ENCODE measurements around the gene ELMOD3. TPM values are rescaled to one million over a fixed set of nuclear protein-coding genes. Genes with fewer than 3 reads are reported as not detected.

ELMOD3 gene
- polyA plus RNA-seq, 1 of the 3 experiments (the other 2 are of a cell fraction): 15.4 TPM

DNA sequence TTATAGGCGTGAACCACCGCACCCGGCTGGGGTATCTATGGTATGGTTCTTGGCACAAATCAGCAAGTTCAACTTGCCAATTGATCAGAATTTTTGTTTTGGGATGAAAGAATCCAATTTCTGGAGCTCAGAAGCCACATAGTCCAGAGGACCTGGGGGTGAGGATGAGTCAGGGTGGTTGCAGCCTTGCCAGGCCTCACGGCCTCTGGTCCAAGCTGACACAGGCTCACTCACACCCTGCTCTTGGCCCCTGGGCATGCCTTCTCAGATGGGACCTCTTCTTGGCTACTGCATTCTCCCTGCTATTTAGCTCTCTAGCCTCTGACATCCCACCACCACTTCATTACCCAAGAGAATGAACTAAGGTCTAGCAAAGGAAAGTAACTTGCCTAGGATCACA, 39.3 kb downstream of the ELMOD3 start (continued):
- TF ChIP-seq, protein P1, sequence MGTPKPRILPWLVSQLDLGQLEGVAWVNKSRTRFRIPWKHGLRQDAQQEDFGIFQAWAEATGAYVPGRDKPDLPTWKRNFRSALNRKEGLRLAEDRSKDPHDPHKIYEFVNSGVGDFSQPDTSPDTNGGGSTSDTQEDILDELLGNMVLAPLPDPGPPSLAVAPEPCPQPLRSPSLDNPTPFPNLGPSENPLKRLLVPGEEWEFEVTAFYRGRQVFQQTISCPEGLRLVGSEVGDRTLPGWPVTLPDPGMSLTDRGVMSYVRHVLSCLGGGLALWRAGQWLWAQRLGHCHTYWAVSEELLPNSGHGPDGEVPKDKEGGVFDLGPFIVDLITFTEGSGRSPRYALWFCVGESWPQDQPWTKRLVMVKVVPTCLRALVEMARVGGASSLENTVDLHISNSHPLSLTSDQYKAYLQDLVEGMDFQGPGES (IDR thresholded peaks at IDR 0.05; ENCODE audit: low read depth, low read length): no peak
- TF ChIP-seq JUND (IDR thresholded peaks at IDR 0.05): no peak
- no peak for TF ChIP-seq CHD2 (IDR thresholded peaks at IDR 0.05; ENCODE audit: low read length, partially characterized antibody)
- TF ChIP-seq, protein P2, sequence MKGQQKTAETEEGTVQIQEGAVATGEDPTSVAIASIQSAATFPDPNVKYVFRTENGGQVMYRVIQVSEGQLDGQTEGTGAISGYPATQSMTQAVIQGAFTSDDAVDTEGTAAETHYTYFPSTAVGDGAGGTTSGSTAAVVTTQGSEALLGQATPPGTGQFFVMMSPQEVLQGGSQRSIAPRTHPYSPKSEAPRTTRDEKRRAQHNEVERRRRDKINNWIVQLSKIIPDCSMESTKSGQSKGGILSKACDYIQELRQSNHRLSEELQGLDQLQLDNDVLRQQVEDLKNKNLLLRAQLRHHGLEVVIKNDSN (IDR thresholded peaks at IDR 0.05; ENCODE audit: borderline replicate concordance, low read depth): no peak

DNA sequence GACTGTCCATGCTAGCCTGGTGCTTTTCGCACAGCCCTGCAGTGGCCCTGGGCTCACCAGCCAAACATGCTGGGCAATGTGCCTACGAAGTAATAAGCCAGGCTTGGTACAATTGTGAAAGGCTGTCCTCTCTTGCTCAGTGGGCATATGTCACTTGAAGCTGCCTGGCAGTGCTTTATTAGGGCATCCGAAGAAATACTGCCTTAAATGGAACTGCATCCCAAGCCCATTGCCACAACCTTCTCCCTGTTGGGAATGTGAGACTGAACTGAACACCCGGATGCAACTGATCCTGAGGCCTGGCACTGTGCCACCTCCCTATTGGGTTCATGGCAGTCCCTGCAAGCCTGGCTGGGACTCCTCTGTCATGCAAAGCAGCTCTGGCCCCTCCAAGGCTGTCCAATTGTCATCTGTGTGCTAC, 39.7 kb downstream of the ELMOD3 start:
- TF ChIP-seq SMC3 (IDR thresholded peaks at IDR 0.05; ENCODE audit: low read depth, low read length): no peak
- TF ChIP-seq FOXJ3 (CRISPR knock-in tag; IDR thresholded peaks at IDR 0.05): no peak
- no peak for TF ChIP-seq TEAD4 (IDR thresholded peaks at IDR 0.05; ENCODE audit: borderline replicate concordance, insufficient read depth)
- TF ChIP-seq, protein P3, sequence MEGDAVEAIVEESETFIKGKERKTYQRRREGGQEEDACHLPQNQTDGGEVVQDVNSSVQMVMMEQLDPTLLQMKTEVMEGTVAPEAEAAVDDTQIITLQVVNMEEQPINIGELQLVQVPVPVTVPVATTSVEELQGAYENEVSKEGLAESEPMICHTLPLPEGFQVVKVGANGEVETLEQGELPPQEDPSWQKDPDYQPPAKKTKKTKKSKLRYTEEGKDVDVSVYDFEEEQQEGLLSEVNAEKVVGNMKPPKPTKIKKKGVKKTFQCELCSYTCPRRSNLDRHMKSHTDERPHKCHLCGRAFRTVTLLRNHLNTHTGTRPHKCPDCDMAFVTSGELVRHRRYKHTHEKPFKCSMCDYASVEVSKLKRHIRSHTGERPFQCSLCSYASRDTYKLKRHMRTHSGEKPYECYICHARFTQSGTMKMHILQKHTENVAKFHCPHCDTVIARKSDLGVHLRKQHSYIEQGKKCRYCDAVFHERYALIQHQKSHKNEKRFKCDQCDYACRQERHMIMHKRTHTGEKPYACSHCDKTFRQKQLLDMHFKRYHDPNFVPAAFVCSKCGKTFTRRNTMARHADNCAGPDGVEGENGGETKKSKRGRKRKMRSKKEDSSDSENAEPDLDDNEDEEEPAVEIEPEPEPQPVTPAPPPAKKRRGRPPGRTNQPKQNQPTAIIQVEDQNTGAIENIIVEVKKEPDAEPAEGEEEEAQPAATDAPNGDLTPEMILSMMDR (IDR thresholded peaks at IDR 0.05): no peak
- no peak for TF ChIP-seq FOXM1 (IDR thresholded peaks at IDR 0.05; ENCODE audit: low read depth)
- TF ChIP-seq POLR2AphosphoS5 (IDR thresholded peaks at IDR 0.05; ENCODE audit: low read depth, low read length): no peak
- no peak for TF ChIP-seq EP300 (IDR thresholded peaks at IDR 0.05; ENCODE audit: borderline replicate concordance in 1 of 2, low read depth in 1 of 2, low read length in 1 of 2)
- TF ChIP-seq, protein P4, sequence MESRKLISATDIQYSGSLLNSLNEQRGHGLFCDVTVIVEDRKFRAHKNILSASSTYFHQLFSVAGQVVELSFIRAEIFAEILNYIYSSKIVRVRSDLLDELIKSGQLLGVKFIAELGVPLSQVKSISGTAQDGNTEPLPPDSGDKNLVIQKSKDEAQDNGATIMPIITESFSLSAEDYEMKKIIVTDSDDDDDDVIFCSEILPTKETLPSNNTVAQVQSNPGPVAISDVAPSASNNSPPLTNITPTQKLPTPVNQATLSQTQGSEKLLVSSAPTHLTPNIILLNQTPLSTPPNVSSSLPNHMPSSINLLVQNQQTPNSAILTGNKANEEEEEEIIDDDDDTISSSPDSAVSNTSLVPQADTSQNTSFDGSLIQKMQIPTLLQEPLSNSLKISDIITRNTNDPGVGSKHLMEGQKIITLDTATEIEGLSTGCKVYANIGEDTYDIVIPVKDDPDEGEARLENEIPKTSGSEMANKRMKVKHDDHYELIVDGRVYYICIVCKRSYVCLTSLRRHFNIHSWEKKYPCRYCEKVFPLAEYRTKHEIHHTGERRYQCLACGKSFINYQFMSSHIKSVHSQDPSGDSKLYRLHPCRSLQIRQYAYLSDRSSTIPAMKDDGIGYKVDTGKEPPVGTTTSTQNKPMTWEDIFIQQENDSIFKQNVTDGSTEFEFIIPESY (IDR thresholded peaks at IDR 0.05; ENCODE audit: borderline replicate concordance, low read depth): no peak
- no peak for TF ChIP-seq GABPA (IDR thresholded peaks at IDR 0.05; ENCODE audit: low read depth)
- TF ChIP-seq, protein P5, sequence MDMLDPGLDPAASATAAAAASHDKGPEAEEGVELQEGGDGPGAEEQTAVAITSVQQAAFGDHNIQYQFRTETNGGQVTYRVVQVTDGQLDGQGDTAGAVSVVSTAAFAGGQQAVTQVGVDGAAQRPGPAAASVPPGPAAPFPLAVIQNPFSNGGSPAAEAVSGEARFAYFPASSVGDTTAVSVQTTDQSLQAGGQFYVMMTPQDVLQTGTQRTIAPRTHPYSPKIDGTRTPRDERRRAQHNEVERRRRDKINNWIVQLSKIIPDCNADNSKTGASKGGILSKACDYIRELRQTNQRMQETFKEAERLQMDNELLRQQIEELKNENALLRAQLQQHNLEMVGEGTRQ (IDR thresholded peaks at IDR 0.05; ENCODE audit: borderline replicate concordance, low read depth, low read length): no peak
- no peak for TF ChIP-seq YY1 (IDR thresholded peaks at IDR 0.05; ENCODE audit: low read depth)
- TF ChIP-seq NRF1 (IDR thresholded peaks at IDR 0.05; ENCODE audit: low read depth, low read length): no peak
- TF ChIP-seq RFX5 (IDR thresholded peaks at IDR 0.05; ENCODE audit: low read length): no peak
- TF ChIP-seq RCOR1 (IDR thresholded peaks at IDR 0.05; ENCODE audit: low read length): no peak
- H3F3A ChIP-seq (replicated peaks; ENCODE audit: insufficient read depth): no peaks in the 10 kb centered on the region
- no peak overlapping the region for H3K4me3 ChIP-seq (ENCODE audit: low read depth in 2 of 2, low read length in 1 of 2)
- POLR2A ChIA-PET: interaction anchor here (0.6 to 1.0 kb wide), 2 partner anchors 19 to 24 kb away, joined by 3 read pairs; partner anchors contain the start of gene SH2D6
- H3K9ac ChIP-seq: no peak overlapping the region
- no peak for DNase-seq
- WGBS (ENCODE audit: low lambda C conversion rate): 83% methylated on average over 3 of the region's 4 CpGs
- peaks cover 0 to 23% of the 10 kb centered on the region in 2 experiments; a peak in 1 of 4 replicates for H3K4me1 ChIP-seq (ENCODE audit: control insufficient read depth in 1 of 2, insufficient read depth in 2 of 2, low read depth in 1 of 2, low read length in 1 of 2)
- no peaks in the 10 kb centered on the region for H3K27me3 ChIP-seq (ENCODE audit: insufficient read depth)
- H3K9me2 ChIP-seq: no peaks in the 10 kb centered on the region
- no peak overlapping the region for H2AFZ ChIP-seq (ENCODE audit: low read depth)
- H3K4me2 ChIP-seq: no peak overlapping the region
- H3K79me2 ChIP-seq (ENCODE audit: insufficient read depth): no peaks in the 10 kb centered on the region
- H3K36me3 ChIP-seq (replicated peaks in 1 of 2; ENCODE audit: control insufficient read depth in 1 of 2, insufficient read depth in 2 of 2, low read length in 1 of 2): no peaks in the 10 kb centered on the region
- H3K27ac ChIP-seq (ENCODE audit: low read depth in 2 of 2, low read length in 1 of 2): no peak overlapping the region
- CTCF ChIA-PET: interaction anchor here (1.2 to 6.0 kb wide), 3 partner anchors 25 to 162 kb away, joined by 3 to 44 read pairs (median 8); partner anchors contain the start of gene SH2D6
- no peaks in the 10 kb centered on the region for H4K20me1 ChIP-seq (ENCODE audit: insufficient read depth)
- H3K9me3 ChIP-seq: no peaks in the 10 kb centered on the region
